Thymus (tissue), 11 donors: ENCODE measurements around the gene GRM4. TPM values are rescaled to one million over a fixed set of nuclear protein-coding genes. Genes with fewer than 3 reads are reported as not detected.

Experiments used
- DNase-seq, 9 donors: peaks; one replicate each; pipeline ENCODE4 v3.0.0-alpha.2; 2013; ENCODE audit warnings: low spot score in 9 of 9, low read depth in 6 of 9, missing footprints in 1 of 9
- H3K27ac ChIP-seq, 2 donors: one replicate each; pipeline ENCODE4 v1.5.1; 2013; ENCODE audit warnings: control low read depth in 1 of 2, low read depth in 1 of 2, low read length in 1 of 2, mild to moderate bottlenecking in 1 of 2, moderate library complexity in 1 of 2
- H3K27me3 ChIP-seq, 2 donors: one replicate each; pipeline ENCODE4 v1.5.1; 2013; ENCODE audit warnings: low read length in 1 of 2; ENCODE audit not compliant: control insufficient read depth in 2 of 2, insufficient read depth in 1 of 2
- H3K36me3 ChIP-seq, 2 donors: one replicate each; pipeline ENCODE4 v1.5.1; 2013; ENCODE audit warnings: low read length in 1 of 2, mild to moderate bottlenecking in 1 of 2, moderate library complexity in 1 of 2; ENCODE audit not compliant: control insufficient read depth in 2 of 2, insufficient read depth in 2 of 2
- H3K4me1 ChIP-seq, 2 donors: one replicate each; pipeline ENCODE4 v1.5.1; 2013; ENCODE audit warnings: low read length in 2 of 2; ENCODE audit not compliant: control insufficient read depth in 2 of 2, insufficient read depth in 2 of 2
- H3K4me3 ChIP-seq, 2 donors: one replicate each; pipeline ENCODE4 v1.5.1; 2013; ENCODE audit warnings: low read length in 2 of 2, control low read depth in 1 of 2, mild to moderate bottlenecking in 1 of 2
- H3K9me3 ChIP-seq, 2 donors: one replicate each; pipeline ENCODE4 v1.5.1; 2013; ENCODE audit warnings: low read length in 1 of 2, mild to moderate bottlenecking in 1 of 2; ENCODE audit not compliant: control insufficient read depth in 2 of 2, insufficient read depth in 1 of 2
- WGBS: extraction: QIAGEN DNeasy Blood & Tissue Kit; methylation state at CpG from one replicate; pipeline ENCODE4 v1.1.7; 2013; 5-methylcytosine and 5-hydroxymethylcytosine counted together
- polyA plus RNA-seq: library from polyadenylated mRNA; stranded (reverse); fragments of 200-250 nt; gene quantifications from one replicate; pipeline ENCODE4 v1.2.3, GENCODE V29; 2013
- total RNA-seq: library from RNA; stranded (reverse); fragments of 120-200 nt; gene quantifications from one replicate; pipeline ENCODE4 v1.2.4, GENCODE V29; 2013
- donor health status: healthy.

The GRM4 gene
- total and polyA plus RNA-seq, 2 donors, result 0.14 to 0.27 TPM

GRCh38 chr6:33975661-33976436 is 170.0 kb downstream of the GRM4 start:
- Histone ChIP-seq H3K36me3 (no peaks in the 10 kb centered on the region), H3K27me3 (peaks cover 15 to 46% of the 10 kb centered on the region in 2 donors), H3K4me1 (peaks cover 0 to 8% of the 10 kb centered on the region in 2 donors), H3K27ac (no peak overlapping the region), H3K9me3 (no peaks in the 10 kb centered on the region), H3K4me3 (no peak overlapping the region)
- peak in 1 of 9 donors; percentile 18 for DNase-seq
- WGBS, result 15% methylated on average over 44 of the region's 44 CpGs

- Histone ChIP-seq H3K4me3 (no peak overlapping the region), H3K27me3 (peaks cover 15 to 48% of the 10 kb centered on the region in 2 donors), H3K27ac (no peak overlapping the region), H3K9me3 (no peaks in the 10 kb centered on the region), H3K36me3 (no peaks in the 10 kb centered on the region), H3K4me1 (peaks cover 0 to 8% of the 10 kb centered on the region in 2 donors)
- DNase-seq, result no peak
- 24% methylated on average over 2 of the region's 2 CpGs for WGBS
These were observed 171.4 kb downstream of the GRM4 start for GRCh38 chr6:33974471-33974870.

- no peaks in the 10 kb centered on the region for H3K9me3 ChIP-seq
- H3K36me3 ChIP-seq, result no peaks in the 10 kb centered on the region
- 89% methylated on average over 4 of the region's 4 CpGs for WGBS
- no peak overlapping the region for H3K27ac ChIP-seq
- peaks cover 15 to 50% of the 10 kb centered on the region in 2 donors for H3K27me3 ChIP-seq
- H3K4me1 ChIP-seq, result peaks cover 0 to 8% of the 10 kb centered on the region in 2 donors
- no peak for DNase-seq
- H3K4me3 ChIP-seq, result no peak overlapping the region
These were observed 171.9 kb downstream of the GRM4 start for GRCh38 chr6:33974030-33974429.

GRCh38 chr6:33971580-33971979 is 174.3 kb downstream of the GRM4 start:
- Histone ChIP-seq H3K36me3 (no peaks in the 10 kb centered on the region), H3K4me1 (peaks cover 0 to 8% of the 10 kb centered on the region in 2 donors), H3K27me3 (peaks cover 15 to 43% of the 10 kb centered on the region in 2 donors), H3K4me3 (no peak overlapping the region), H3K9me3 (no peaks in the 10 kb centered on the region), H3K27ac (no peak overlapping the region)
- WGBS, result 72% methylated on average over 4 of the region's 4 CpGs
- DNase-seq, result no peak

Other genes starting within 250 kb of the GRM4 start
- gene HMGA1, start 90.8 kb upstream of the GRM4 start, total RNA-seq, result 199 TPM
- 55.5 TPM for gene HMGA1, start 90.8 kb upstream of the GRM4 start, polyA plus RNA-seq
- 16.4 TPM for gene SMIM29, start 102.9 kb upstream of the GRM4 start, total RNA-seq
- 43.3 TPM for gene SMIM29, start 102.9 kb upstream of the GRM4 start, polyA plus RNA-seq
- gene NUDT3, start 246.6 kb upstream of the GRM4 start, total RNA-seq, result 12.7 TPM
- 9.7 TPM for gene NUDT3, start 246.6 kb upstream of the GRM4 start, polyA plus RNA-seq